Neutrophil (primary cell): ENCODE measurements around the gene ABCA5.

Source experiments
- H3K27ac ChIP-seq: fragments of 200-600 bp; sonication (generic); 2 replicates; pipeline ENCODE4 v1.5.1; 2016; ENCODE audit warnings: mild to moderate bottlenecking, moderate library complexity
- H3K27me3 ChIP-seq: fragments of 200-600 bp; sonication (generic); 2 replicates; pipeline ENCODE4 v1.6.0; 2016; ENCODE audit warnings: mild to moderate bottlenecking
- H3K36me3 ChIP-seq: fragments of 200-600 bp; sonication (generic); 2 replicates; pipeline ENCODE4 v1.5.1; 2017
- H3K4me1 ChIP-seq, 2 experiments: fragments of 200-600 bp in 1 of 2; sonication (generic) in 1 of 2; 1 replicate in 1 of 2; 2 replicates in 1 of 2; pipeline versions ENCODE4 v1.5.1 to v1.6.1; 2013 to 2016; ENCODE audit warnings: low read depth in 1 of 2, low read length in 1 of 2, mild to moderate bottlenecking in 1 of 2, moderate library complexity in 1 of 2; ENCODE audit not compliant: control insufficient read depth in 1 of 2, insufficient read depth in 1 of 2
- H3K4me3 ChIP-seq, 2 experiments: fragments of 200-600 bp in 1 of 2; sonication (generic) in 1 of 2; 1 replicate in 1 of 2; 2 replicates in 1 of 2; pipeline ENCODE4 v1.5.1; 2013 to 2016; ENCODE audit warnings: low read depth in 1 of 2, low read length in 1 of 2, mild to moderate bottlenecking in 1 of 2, moderate library complexity in 1 of 2
- H3K9me3 ChIP-seq: fragments of 200-600 bp; sonication (generic); 2 replicates; pipeline ENCODE4 v1.5.1; 2016
- TF ChIP-seq, protein P1 (sequence below): fragments of 200-600 bp; sonication (generic); IDR thresholded peaks from 2 replicates; pipeline ENCODE4 v1.5.1; 2016; ENCODE audit warnings: antibody characterized with exemption

The ABCA5 gene

DNA sequence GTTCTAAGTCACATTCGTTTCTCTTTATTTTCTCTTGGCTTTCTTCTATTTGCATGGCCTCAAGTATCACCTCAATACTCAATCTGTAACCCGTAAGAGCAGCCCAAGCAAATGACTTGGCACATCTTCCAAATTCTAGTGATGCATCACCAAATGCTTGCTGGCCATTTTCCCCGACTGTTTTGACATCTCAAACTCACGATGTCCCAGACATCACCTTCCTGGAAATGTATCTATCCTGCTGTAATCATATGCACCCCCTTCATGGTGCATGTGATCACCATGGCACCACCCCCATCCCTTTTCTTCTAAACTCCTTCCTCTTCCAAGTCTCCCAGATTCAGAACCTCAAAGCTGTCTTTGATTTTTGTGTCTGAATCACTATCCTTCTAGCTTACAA, 24.0 kb upstream of the ABCA5 start:
- TF ChIP-seq, protein P1, sequence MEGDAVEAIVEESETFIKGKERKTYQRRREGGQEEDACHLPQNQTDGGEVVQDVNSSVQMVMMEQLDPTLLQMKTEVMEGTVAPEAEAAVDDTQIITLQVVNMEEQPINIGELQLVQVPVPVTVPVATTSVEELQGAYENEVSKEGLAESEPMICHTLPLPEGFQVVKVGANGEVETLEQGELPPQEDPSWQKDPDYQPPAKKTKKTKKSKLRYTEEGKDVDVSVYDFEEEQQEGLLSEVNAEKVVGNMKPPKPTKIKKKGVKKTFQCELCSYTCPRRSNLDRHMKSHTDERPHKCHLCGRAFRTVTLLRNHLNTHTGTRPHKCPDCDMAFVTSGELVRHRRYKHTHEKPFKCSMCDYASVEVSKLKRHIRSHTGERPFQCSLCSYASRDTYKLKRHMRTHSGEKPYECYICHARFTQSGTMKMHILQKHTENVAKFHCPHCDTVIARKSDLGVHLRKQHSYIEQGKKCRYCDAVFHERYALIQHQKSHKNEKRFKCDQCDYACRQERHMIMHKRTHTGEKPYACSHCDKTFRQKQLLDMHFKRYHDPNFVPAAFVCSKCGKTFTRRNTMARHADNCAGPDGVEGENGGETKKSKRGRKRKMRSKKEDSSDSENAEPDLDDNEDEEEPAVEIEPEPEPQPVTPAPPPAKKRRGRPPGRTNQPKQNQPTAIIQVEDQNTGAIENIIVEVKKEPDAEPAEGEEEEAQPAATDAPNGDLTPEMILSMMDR, result no peak
- no peaks in the 10 kb centered on the region for H3K36me3 ChIP-seq
- no peak overlapping the region for H3K4me3 ChIP-seq
- no peaks in the 10 kb centered on the region for H3K9me3 ChIP-seq
- no peak overlapping the region for H3K27ac ChIP-seq
- H3K27me3 ChIP-seq, result peaks cover 24% of the 10 kb centered on the region
- H3K4me1 ChIP-seq, result no peaks in the 10 kb centered on the region

DNA sequence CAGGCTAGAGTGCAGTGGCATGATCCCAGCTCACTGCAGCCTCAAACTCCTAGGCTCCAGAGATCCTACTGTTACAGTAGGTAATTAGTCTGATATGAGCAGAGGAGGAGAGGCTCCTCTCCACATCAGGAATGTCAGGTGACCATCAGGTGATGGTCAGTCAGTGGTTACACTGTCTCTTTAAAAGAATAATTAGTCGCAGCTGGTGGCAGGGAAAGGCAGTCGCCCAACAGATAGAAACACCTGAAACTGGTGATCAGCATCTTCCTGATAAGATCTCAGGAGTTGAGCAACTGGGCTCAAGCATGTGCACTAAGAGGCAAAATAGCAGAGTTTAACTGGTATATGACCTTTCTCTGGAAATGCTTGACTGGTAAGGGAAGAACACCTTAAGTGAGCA, 21.5 kb upstream of the ABCA5 start:
- Histone ChIP-seq H3K27me3 (peaks cover 18% of the 10 kb centered on the region), H3K27ac (no peak overlapping the region), H3K9me3 (no peaks in the 10 kb centered on the region), H3K4me1 (no peaks in the 10 kb centered on the region), H3K36me3 (no peaks in the 10 kb centered on the region), H3K4me3 (no peak overlapping the region)
- TF ChIP-seq, protein P1, result no peak

DNA sequence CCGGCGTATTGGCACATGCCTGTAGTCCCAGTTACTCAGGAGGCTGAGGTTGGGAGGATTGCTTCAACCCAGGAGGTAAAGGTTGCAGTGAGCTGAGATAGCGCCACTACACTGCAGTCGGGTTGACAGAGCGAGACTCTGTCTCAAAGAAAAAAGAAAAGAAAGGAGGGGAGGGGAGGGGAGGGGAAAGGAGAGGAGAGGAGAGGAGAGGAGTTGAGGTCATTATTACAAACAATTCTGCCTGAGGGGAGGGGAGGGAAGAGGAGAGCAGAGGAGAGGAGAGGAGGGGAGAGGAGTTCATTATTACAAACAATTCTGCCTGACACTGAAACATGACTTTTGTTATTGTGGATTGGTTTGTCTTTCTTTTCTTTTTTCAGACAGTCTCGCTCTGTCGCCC, 19.8 kb upstream of the ABCA5 start:
- H3K27ac ChIP-seq, result no peak overlapping the region
- TF ChIP-seq, protein P1, result no peak
- peaks cover 8% of the 10 kb centered on the region for H3K27me3 ChIP-seq
- no peaks in the 10 kb centered on the region for H3K9me3 ChIP-seq
- no peaks in the 10 kb centered on the region for H3K36me3 ChIP-seq
- H3K4me1 ChIP-seq, result no peaks in the 10 kb centered on the region
- H3K4me3 ChIP-seq, result no peak overlapping the region

DNA sequence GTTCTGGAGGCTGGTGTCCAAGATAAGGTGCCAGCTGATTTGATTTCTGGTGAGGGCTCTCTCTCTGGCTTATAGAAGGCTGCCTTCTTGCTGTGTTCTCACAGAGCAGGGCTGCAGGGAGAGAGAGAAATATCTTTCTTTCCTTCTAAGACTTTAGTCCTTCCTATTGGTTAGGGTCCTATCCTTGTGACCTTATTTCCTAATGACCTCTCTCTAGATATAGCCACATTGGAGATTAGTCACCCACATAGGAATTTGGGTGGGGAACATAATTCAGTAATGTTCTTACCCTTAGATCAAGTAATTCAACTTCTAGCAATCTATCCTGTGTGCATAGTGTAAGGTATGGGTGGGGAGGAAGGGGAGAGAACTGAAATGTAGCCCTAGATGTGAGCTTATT, 18.0 kb upstream of the ABCA5 start:
- no peaks in the 10 kb centered on the region for H3K4me1 ChIP-seq
- no peaks in the 10 kb centered on the region for H3K36me3 ChIP-seq
- H3K4me3 ChIP-seq, result no peak overlapping the region
- no peaks in the 10 kb centered on the region for H3K27me3 ChIP-seq
- H3K27ac ChIP-seq, result no peak overlapping the region
- no peaks in the 10 kb centered on the region for H3K9me3 ChIP-seq
- TF ChIP-seq, protein P1, result no peak

DNA sequence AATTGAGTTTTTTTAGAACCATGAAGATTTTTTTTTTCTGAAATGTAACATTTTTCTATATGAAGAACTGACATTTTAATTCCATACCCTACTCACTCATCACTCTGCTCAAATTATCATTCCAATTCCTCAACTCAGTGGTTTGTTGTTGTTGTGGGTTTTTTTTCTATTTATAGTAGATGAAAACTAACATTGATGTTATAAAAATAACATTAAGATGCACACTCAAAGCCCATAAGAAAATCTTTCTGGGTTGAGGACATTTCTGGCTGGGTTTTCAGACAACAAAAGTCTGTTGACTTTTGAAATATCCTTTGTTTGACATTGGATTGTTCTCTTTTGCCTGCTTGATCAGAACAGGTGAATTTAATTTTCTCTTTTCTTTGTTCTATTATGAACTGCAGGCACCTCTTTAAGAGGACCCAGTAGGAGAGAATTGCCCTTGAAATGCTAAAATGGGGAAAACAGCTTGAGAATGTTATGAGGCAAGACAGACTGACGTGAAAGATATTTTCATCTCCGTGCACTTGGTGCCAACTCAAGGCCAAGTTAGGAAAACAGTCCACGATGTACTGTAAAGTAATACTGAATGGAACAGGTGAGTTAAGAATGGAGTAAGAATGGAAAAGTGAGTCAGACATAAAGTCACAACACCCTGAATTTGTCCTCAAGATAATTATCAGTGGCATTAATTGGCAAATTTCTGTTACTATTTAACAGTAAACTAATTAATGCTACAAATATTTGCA, 16.1 kb upstream of the ABCA5 start:
- TF ChIP-seq, protein P1, result no peak
- no peak overlapping the region for H3K27ac ChIP-seq
- H3K4me3 ChIP-seq, result no peak overlapping the region
- H3K36me3 ChIP-seq, result no peaks in the 10 kb centered on the region
- H3K27me3 ChIP-seq, result no peaks in the 10 kb centered on the region
- H3K9me3 ChIP-seq, result no peaks in the 10 kb centered on the region
- no peaks in the 10 kb centered on the region for H3K4me1 ChIP-seq
